NB4 (cell line): ENCODE results near the gene CYTH1.

Experiments
- CTCF ChIP-seq: IDR thresholded peaks from one replicate; pipeline ENCODE4 v1.5.1; 2012; ENCODE audit warnings: low read depth, low read length
- MYC ChIP-seq: IDR thresholded peaks from 2 replicates; pipeline ENCODE4 v1.6.1; 2011; ENCODE audit warnings: low read depth, low read length
- POLR2A ChIP-seq: IDR thresholded peaks from 2 replicates; pipeline ENCODE4 v1.6.1; 2011; ENCODE audit warnings: mild to moderate bottlenecking; ENCODE audit not compliant: insufficient read length; ENCODE audit errors: extremely low read depth
- TF ChIP-seq, protein P1 (sequence below): IDR thresholded peaks from 2 replicates; pipeline ENCODE4 v1.6.1; 2011; ENCODE audit warnings: low read depth, low read length

DNA sequence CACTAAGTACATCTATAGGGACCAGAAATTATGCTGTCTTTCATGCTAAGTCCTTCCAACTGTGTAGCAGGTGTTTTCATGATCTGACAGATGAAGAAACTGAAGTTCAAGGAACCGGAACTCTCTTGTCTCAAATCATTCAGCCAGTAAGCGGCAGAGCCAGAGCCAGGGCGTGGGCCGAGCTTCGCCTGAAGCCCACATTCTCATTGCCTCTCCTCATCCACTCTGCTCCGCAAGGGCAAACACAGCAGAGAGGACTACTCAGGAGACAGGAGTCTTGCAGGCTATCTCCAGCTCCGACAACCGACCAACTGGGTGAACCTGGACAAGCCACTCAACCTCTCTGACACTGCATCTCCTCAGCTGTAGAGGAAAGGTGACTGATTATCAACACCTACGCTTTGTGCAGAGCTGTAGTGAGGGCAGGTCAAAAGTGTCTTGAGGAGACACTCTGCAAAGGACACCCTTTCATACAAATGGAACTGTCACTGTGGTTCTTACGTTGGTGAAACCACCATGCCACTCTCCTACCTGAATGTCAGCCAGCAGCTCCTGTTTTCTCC, 72.9 kb downstream of the CYTH1 start:
- TF ChIP-seq CTCF, result no peak
- no peak for TF ChIP-seq POLR2A
- no peak for TF ChIP-seq MYC
- TF ChIP-seq, protein P1, sequence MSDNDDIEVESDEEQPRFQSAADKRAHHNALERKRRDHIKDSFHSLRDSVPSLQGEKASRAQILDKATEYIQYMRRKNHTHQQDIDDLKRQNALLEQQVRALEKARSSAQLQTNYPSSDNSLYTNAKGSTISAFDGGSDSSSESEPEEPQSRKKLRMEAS, result no peak
